Measurements from ENCODE around the gene SNX30.

Gene SNX30

DNA sequence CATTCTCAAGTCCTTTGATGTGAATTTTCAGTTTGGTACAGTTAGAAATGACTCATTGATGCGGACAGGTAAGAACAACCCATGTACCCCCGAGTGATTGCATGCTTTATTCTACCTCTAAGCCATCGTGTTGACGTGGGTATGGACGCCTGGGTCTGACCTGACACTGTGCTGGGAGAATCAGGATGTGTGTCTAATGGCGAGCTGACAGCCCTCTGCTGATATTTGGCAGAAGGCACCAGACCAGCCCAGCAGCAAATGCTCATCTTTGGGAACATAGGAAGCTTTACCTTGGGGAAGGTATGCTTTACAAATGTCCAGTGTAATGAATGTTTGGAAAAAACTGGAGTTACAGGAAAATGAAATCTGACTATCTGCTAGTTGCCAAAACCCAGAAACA is 120.0 kb downstream of the SNX30 start:
- Histone ChIP-seq H3K36me3 (ENCODE audit: insufficient read depth, low read length) (no peaks in the 10 kb centered on the region; the same call in 1 of the 2 replicates), H3K4me1 (ENCODE audit: insufficient read depth, low read length) (peaks cover 4% of the 10 kb centered on the region; the same call in 1 of the 2 replicates), H3K9me3 (ENCODE audit: control insufficient read depth, insufficient read depth, low read length) (no peaks in the 10 kb centered on the region), H3K9ac (ENCODE audit: low read depth, low read length) (no peak overlapping the region)

DNA sequence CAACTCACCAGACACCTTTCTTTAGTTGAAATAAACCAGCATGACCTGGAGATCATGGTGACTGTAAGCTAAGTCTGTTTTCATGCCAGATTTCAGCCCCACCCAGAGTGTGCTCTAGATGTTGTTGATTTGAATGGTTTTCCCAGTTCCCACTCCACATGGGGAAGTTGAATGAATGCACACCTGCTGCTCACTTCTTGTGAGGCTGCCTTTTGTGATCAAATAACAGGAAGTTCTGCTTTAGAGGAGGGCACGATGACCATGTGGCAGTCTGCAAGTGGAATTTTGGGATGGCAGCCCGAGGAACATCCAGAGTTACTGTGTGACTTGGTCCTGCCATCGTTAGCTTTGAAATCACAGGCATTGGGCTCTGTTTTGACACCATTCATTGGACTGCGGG is 121.5 kb downstream of the SNX30 start:
- Histone ChIP-seq H3K36me3 (ENCODE audit: insufficient read depth, low read length) (no peaks in the 10 kb centered on the region; the same call in 1 of the 2 replicates), H3K4me1 (ENCODE audit: insufficient read depth, low read length) (no peaks in the 10 kb centered on the region), H3K9me3 (ENCODE audit: control insufficient read depth, insufficient read depth, low read length) (no peaks in the 10 kb centered on the region), H3K9ac (ENCODE audit: low read depth, low read length) (no peak overlapping the region)

DNA sequence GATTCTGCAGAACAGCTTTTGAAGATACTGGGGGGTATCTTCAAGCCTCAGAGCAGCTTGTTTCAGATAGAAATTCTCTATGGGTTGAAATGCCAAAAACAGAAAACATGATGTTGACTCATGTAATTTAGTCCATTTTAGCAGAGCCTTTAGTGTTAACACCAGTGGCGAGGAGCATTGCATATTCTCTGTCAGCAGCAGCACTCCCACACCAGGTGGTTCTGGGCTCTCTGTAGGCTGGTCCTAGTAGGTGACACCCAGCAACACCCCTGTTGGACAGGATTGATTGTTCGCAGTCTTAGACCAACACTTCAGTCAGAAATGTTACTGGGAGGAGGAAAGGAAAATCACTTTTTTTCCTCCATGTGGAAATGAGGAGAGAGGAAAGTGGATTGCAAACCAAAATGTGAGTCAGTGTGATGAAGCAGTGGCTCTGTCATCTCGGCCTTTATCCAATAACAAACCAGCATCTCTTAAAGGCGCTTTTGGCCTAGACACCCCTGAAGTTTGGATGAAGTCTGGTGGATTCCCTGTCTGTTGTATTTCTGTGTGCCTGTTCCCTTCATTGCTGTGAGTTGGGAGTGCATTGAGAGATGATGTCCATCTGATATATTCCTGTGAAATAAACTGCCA is 123.3 kb downstream of the SNX30 start:
- Histone ChIP-seq H3K9ac (ENCODE audit: low read depth, low read length) (no peak overlapping the region), H3K36me3 (ENCODE audit: insufficient read depth, low read length) (no peaks in the 10 kb centered on the region; the same call in 1 of the 2 replicates)

DNA sequence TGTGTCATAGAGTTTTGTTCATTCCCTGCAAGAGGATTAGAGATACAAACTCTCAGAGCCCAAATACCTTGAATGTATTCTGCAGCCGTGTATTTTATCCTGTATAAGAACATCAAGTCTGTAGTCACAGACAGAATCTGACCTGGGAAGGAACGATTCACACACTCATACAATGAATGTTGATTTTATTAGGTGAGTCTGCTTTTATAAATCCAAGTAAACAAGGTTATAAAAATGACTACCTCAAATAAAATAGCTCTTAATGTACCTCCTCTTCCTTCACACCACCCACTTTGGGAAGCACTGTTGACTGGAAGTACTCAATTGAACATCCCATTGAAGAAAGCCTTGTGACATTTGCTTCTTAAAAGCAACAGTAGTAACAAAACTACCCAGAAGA is 128.2 kb downstream of the SNX30 start:
- Histone ChIP-seq H3K9ac (ENCODE audit: low read depth, low read length) (no peak overlapping the region), H3K36me3 (ENCODE audit: insufficient read depth, low read length) (no peaks in the 10 kb centered on the region), H3K4me1 (ENCODE audit: insufficient read depth, low read length) (no peaks in the 10 kb centered on the region), H3K9me3 (ENCODE audit: control insufficient read depth, insufficient read depth, low read length) (no peaks in the 10 kb centered on the region)

More for the DNA sequence above, 123.3 kb downstream of the SNX30 start:
- Histone ChIP-seq H3K4me1 (ENCODE audit: insufficient read depth, low read length) (no peaks in the 10 kb centered on the region), H3K9me3 (ENCODE audit: control insufficient read depth, insufficient read depth, low read length) (no peaks in the 10 kb centered on the region)

DNA sequence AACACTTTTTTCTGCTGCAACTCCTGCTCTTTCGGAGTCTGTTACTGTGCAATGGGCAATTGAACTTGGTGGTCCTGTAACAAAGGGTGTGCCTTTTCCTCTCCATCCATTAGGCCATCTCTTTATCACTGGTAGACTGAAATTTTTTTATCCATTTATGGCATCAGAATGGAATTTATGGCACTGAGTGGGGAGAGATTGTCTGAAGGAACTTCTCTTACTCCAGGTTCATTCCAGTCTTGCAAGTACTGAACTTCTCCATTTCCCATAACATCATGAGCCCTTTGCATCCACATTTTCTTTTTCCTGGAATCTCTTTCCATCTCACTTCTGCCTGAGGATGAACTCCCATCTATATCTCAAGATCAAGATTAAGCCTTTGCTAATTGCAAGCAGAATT is 130.1 kb downstream of the SNX30 start:
- Histone ChIP-seq H3K4me1 (ENCODE audit: insufficient read depth, low read length) (peaks cover 4% of the 10 kb centered on the region; the same call in 1 of the 2 replicates), H3K36me3 (ENCODE audit: insufficient read depth, low read length) (no peaks in the 10 kb centered on the region), H3K9ac (ENCODE audit: low read depth, low read length) (no peak overlapping the region), H3K9me3 (ENCODE audit: control insufficient read depth, insufficient read depth, low read length) (no peaks in the 10 kb centered on the region)

DNA sequence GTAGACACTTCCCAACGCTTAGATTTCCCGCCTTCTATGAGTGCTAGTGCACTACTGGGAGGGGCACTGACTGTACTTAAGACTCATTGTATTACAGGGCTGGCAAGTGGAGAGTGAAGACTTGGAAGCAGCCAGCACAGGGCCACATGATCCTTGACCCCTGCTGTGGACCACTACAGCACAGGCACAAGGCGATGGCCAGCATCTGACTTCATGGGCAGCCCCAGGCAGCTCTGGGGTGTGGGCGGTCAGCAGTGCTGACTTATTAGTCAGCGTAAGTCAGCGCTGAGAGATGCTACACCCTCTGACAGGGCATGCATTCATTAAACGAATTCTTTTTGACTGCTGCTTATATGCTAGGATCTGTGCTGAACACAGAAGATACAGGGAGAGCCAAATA is 130.8 kb downstream of the SNX30 start:
- H3K36me3 ChIP-seq (ENCODE audit: insufficient read depth, low read length), result no peaks in the 10 kb centered on the region
- H3K4me1 ChIP-seq (ENCODE audit: insufficient read depth, low read length), result peaks cover 4% of the 10 kb centered on the region; the same call in 1 of the 2 replicates
- no peak overlapping the region for H3K9ac ChIP-seq (ENCODE audit: low read depth, low read length)
- no peaks in the 10 kb centered on the region for H3K9me3 ChIP-seq (ENCODE audit: control insufficient read depth, insufficient read depth, low read length)

DNA sequence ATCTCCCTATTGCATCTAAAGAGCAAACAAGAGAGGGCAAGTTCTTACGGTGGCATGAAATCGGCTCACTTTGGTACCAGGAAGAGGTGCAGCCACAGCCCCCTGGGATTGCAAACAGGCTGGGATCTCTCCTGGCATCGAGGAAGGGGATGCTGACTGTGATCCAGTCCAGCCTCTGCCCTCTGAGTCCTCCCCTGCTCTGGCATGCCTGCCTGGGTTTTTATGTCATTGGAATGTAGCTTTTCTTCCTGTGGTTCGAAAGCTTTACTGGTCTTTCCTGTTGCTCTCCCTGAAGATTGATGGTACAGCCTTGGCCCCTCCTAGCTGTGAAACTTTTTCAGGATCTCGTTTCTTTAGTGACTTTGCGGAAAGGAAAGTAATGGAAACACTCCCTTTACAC is 133.5 kb downstream of the SNX30 start:
- no peaks in the 10 kb centered on the region for H3K9me3 ChIP-seq (ENCODE audit: control insufficient read depth, insufficient read depth, low read length)
- peaks cover 4% of the 10 kb centered on the region; the same call in 1 of the 2 replicates for H3K4me1 ChIP-seq (ENCODE audit: insufficient read depth, low read length)
- H3K36me3 ChIP-seq (ENCODE audit: insufficient read depth, low read length), result no peaks in the 10 kb centered on the region
- no peak overlapping the region for H3K9ac ChIP-seq (ENCODE audit: low read depth, low read length)

DNA sequence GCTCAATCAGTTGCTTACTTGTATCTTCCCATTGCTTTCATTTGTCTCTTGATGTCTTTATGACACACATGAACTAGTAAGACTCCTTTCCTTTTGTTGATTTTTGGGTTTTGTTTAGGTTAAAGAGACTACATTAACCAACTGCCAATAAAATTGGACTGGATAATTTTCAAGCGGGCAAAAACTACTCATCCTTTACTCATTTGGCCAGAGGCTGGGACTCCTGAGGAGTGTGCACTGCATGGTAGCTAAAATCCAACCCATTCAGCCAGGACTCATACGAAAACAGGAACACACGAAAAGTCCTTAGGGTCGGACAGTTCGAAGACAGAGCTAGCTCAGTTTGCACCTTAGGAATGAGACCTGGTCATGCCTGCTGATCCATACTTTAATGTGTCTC is 134.2 kb downstream of the SNX30 start:
- no peaks in the 10 kb centered on the region for H3K9me3 ChIP-seq (ENCODE audit: control insufficient read depth, insufficient read depth, low read length)
- H3K9ac ChIP-seq (ENCODE audit: low read depth, low read length), result no peak overlapping the region
- H3K36me3 ChIP-seq (ENCODE audit: insufficient read depth, low read length), result no peaks in the 10 kb centered on the region
- peaks cover 4% of the 10 kb centered on the region; the same call in 1 of the 2 replicates for H3K4me1 ChIP-seq (ENCODE audit: insufficient read depth, low read length)

DNA sequence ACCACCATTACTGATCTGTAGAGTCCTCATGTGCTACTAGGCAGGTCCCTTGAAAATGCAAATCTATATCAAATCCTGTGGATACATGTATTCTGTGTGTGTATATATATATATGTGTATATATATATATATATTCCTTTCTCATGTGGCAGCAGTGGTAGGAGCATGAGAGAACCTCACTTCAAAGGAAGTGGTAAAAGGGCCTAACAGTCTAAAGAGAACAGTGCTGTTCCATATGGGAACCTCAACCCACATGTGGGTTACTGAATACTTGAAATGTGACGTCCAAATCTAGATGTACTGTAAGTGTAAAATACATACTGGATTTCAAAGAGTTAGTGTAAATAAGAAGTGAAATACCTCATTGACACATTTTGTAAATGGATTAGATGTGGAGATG is 134.8 kb downstream of the SNX30 start:
- Histone ChIP-seq H3K36me3 (ENCODE audit: insufficient read depth, low read length) (no peaks in the 10 kb centered on the region), H3K9ac (ENCODE audit: low read depth, low read length) (no peak overlapping the region), H3K4me1 (ENCODE audit: insufficient read depth, low read length) (peaks cover 4% of the 10 kb centered on the region; the same call in 1 of the 2 replicates), H3K9me3 (ENCODE audit: control insufficient read depth, insufficient read depth, low read length) (no peaks in the 10 kb centered on the region)

DNA sequence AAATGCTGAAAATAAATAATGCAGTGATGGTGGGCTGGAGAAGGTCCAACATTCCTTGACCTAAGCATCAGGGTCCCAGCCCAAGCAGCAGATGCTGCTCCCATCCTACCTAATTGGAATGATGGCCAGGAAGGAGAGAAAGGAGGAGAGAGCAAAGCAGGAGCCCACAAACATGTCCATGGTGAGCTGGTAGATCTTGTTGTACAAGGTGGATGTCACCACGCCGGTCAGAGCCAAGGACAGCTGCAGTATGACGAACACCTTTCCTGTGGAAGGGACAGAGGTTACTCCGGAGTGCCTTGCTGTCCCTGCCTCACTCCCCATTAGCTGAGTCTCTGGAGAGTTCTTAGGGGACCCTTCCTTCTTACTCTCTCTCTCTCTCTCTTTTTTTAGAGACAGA is 135.8 kb downstream of the SNX30 start:
- Histone ChIP-seq H3K36me3 (ENCODE audit: insufficient read depth, low read length) (no peaks in the 10 kb centered on the region), H3K9me3 (ENCODE audit: control insufficient read depth, insufficient read depth, low read length) (no peaks in the 10 kb centered on the region; the same call in 1 of the 2 replicates), H3K4me1 (ENCODE audit: insufficient read depth, low read length) (peaks cover 4% of the 10 kb centered on the region; the same call in 1 of the 2 replicates), H3K9ac (ENCODE audit: low read depth, low read length) (no peak overlapping the region)

DNA sequence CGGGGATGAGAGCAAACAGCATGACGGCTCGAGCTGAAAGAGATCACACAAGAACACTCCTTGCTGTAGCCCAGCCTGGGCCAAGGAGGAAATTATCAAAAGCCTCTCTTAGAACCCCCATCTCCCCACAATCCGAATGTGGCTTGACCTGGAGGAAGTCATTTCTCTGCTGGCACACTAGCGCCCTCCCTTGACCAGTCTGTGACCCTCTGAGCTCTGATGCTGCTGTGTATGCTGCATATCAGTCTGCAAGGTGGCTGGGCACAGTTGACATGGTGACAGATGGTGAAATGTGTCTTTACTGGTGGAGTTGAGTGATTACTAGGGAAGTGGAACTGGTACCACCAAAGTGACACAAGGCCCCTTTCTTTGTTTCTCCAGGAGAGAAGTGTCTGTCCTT is 136.8 kb downstream of the SNX30 start:
- H3K9ac ChIP-seq (ENCODE audit: low read depth, low read length), result no peak overlapping the region
- no peaks in the 10 kb centered on the region; the same call in 1 of the 2 replicates for H3K9me3 ChIP-seq (ENCODE audit: control insufficient read depth, insufficient read depth, low read length)
- no peaks in the 10 kb centered on the region for H3K36me3 ChIP-seq (ENCODE audit: insufficient read depth, low read length)
- H3K4me1 ChIP-seq (ENCODE audit: insufficient read depth, low read length), result peaks cover 4% of the 10 kb centered on the region; the same call in 1 of the 2 replicates

DNA sequence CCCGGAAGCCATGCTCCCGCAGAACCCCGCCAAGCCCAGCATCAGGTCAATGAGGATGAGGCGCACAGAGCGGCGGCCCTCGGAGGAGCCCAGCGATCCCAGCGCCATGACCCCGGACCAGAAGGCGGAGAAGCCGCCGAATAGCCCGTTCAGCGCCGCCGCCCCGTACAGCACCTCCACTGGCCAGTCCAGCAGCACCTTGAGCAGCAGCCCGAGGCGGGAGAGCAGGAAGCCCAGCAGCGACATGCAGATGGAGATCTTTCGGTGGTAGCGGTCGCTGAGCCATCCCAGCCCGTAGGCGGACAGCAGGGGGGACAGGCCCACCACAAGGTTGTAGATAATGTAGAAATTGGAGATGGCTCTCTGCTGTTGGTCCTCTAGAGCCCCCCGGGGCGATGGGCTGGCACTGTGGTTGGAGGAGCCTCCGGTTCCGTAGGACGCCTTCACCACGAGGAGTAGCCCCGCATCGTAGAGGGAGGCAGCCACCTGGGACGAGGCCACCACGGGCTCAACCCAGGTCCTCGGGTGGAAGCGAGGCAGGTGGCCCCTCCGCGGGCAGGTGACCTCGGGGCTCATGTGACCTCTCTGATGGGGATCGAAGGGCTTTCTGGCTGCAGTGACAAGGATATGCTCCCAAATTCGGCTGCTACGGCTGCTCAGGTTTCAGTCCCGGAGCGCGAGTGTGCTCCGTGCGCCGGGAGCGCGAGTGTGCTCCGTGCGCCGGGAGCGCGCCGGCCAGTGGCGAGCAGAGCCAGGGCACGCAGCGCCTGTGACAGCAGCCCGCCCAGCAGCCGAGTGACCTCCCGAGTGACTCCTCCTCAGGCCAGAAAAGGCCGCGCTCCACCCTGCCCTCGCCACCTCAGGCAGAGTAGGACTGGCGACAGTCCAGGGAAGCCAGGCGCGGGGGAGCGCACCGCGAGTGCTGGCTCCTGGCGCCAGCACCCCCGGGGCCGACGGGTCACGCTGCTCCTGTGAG is 139.8 kb downstream of the SNX30 start, which contains the start of gene SLC46A2:
Gene SLC46A2, minus strand, starts transcription at position 771 of the 976 bp plus-strand sequence. Its CDS starts 195 bp downstream, at position 576.
- Histone ChIP-seq H3K9me3 (ENCODE audit: control insufficient read depth, insufficient read depth, low read length) (no peaks in the 10 kb centered on the region; the same call in 1 of the 2 replicates), H3K9ac (ENCODE audit: low read depth, low read length) (peak within 1 kb of the TSS; percentile 64), H3K36me3 (ENCODE audit: insufficient read depth, low read length) (no peaks in the 10 kb centered on the region), H3K4me1 (ENCODE audit: insufficient read depth, low read length) (no peaks in the 10 kb centered on the region)

DNA sequence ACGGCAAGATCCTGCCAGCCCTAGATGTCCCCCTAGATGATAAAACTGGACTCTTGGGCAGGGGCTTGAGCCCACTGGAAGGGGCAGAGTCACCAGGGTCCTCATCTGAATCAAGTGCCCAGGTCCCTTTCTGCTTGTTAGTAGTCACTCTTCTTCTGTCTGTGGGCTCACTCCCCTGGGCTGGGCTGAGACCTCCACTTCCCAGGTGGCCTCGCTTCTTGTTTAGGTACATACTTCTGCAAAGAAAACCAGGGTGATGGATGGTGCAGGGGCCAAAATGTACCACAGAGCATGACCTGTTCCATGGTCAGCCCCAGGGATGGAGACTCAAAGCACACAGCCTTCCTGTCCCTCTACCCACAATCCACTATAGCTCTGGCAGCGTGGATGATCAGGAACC is 141.0 kb downstream of the SNX30 start:
- no peaks in the 10 kb centered on the region for H3K36me3 ChIP-seq (ENCODE audit: insufficient read depth, low read length)
- H3K4me1 ChIP-seq (ENCODE audit: insufficient read depth, low read length), result no peaks in the 10 kb centered on the region
- H3K9me3 ChIP-seq (ENCODE audit: control insufficient read depth, insufficient read depth, low read length), result no peaks in the 10 kb centered on the region; the same call in 1 of the 2 replicates
- no peak overlapping the region for H3K9ac ChIP-seq (ENCODE audit: low read depth, low read length)

DNA sequence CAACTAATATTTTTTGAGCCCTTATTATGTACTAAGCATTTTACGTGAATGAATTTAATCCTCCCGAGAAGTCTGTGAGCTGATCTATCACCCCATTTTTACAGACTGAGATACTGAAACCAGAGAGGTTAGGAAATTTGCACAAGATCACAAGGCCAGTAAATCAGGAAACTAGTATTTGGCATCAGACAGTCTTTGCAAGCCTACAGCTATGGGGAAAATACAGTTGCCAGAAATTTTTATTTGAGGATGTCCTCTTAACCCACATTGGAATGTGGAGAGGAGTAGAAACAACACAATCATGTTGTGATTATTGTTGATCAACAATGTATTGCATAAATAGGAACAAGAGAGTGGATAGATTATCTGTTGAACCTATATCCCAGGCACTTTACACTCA is 142.4 kb downstream of the SNX30 start:
- Histone ChIP-seq H3K9me3 (ENCODE audit: control insufficient read depth, insufficient read depth, low read length) (no peaks in the 10 kb centered on the region; the same call in 1 of the 2 replicates), H3K36me3 (ENCODE audit: insufficient read depth, low read length) (no peaks in the 10 kb centered on the region), H3K4me1 (ENCODE audit: insufficient read depth, low read length) (no peaks in the 10 kb centered on the region), H3K9ac (ENCODE audit: low read depth, low read length) (no peak overlapping the region)

Data from ES-I3 (cell line).